GM06990 (cell line): Measurements from ENCODE around the gene RAB21.
"Not testable (repeated sequence)": the region's sequence is repeated elsewhere in the genome, so short reads cannot be mapped to it uniquely, and the experiment has no call there.

Experiments used
- DNase-seq: peaks from one replicate; pipeline ENCODE4 v3.0.0-alpha.2; 2011; ENCODE audit not compliant: insufficient read length; ENCODE audit errors: extremely low read depth
- H3K27me3 ChIP-seq: replicated peaks from 2 replicates; pipeline ENCODE4 v1.6.0; 2011; ENCODE audit warnings: low read length; ENCODE audit not compliant: control insufficient read depth, insufficient read depth
- H3K36me3 ChIP-seq: 2 replicates; pipeline ENCODE4 v1.5.1; 2011; ENCODE audit warnings: low read length; ENCODE audit not compliant: control insufficient read depth, insufficient read depth
- H3K4me3 ChIP-seq: replicated peaks from 2 replicates; pipeline ENCODE4 v1.5.1; 2011; ENCODE audit warnings: low read depth, mild to moderate bottlenecking, control low read depth, low read length
- TF ChIP-seq, protein P1 (sequence below): IDR thresholded peaks from 2 replicates; pipeline ENCODE4 v1.5.1; 2011; ENCODE audit warnings: low read length, control low read depth, mild to moderate bottlenecking, inconsistent platforms; ENCODE audit not compliant: insufficient read depth, poor library complexity, severe bottlenecking

The RAB21 gene

DNA sequence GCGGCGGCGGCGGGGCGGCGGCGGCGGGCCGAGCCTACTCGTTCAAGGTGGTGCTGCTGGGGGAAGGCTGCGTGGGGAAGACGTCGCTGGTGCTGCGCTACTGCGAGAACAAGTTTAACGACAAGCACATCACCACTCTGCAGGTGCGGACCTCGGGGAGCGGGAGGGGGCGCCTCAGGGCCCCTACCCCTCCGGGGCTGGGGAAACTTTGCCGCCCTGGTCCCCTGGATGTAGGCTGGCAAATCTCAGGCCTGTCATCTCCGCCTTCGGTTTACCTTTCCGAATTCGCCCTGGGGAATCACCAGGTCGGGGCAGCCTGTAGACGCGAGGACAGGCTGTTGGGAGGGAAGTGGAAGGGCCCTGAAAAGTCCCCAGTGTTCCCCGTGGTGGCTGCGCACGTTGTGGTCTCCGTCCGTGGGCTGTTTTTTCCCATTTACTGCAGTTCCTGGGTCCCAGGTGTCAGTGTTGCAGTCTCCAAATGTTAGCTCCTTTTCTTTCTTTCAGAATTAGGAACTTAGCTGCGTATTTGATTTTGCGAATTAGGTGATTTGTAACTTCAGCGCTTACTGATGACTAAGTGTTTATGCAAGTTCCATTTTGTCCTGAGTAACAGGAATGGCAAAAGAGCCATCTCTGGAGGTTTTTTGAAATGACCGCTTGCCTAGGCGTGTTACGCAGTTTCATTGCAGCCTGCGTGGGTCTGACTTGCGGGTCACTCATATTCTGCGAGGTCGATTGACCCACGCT lies 656 bp downstream of the RAB21 start:
- Histone ChIP-seq H3K27me3 (no peaks in the 10 kb centered on the region), H3K4me3 (peak overlapping the region; percentile 88), H3K36me3 (peaks cover 4% of the 10 kb centered on the region)
- TF ChIP-seq, protein P1, sequence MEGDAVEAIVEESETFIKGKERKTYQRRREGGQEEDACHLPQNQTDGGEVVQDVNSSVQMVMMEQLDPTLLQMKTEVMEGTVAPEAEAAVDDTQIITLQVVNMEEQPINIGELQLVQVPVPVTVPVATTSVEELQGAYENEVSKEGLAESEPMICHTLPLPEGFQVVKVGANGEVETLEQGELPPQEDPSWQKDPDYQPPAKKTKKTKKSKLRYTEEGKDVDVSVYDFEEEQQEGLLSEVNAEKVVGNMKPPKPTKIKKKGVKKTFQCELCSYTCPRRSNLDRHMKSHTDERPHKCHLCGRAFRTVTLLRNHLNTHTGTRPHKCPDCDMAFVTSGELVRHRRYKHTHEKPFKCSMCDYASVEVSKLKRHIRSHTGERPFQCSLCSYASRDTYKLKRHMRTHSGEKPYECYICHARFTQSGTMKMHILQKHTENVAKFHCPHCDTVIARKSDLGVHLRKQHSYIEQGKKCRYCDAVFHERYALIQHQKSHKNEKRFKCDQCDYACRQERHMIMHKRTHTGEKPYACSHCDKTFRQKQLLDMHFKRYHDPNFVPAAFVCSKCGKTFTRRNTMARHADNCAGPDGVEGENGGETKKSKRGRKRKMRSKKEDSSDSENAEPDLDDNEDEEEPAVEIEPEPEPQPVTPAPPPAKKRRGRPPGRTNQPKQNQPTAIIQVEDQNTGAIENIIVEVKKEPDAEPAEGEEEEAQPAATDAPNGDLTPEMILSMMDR = peak; percentile 11
- peak; percentile 77 for DNase-seq

GRCh38 chr12:71756054-71756690 lies 1.5 kb downstream of the RAB21 start:
- Histone ChIP-seq H3K36me3 (peaks cover 4% of the 10 kb centered on the region), H3K27me3 (no peaks in the 10 kb centered on the region), H3K4me3 (peak overlapping the region; percentile 88)
- TF ChIP-seq, protein P1 = no peak
- DNase-seq = no peak

GRCh38 chr12:71759941-71760340 lies 5.3 kb downstream of the RAB21 start:
- no peak for DNase-seq
- peaks cover 6% of the 10 kb centered on the region for H3K36me3 ChIP-seq
- no peaks in the 10 kb centered on the region for H3K27me3 ChIP-seq
- TF ChIP-seq, protein P1 = no peak
- no peak overlapping the region for H3K4me3 ChIP-seq

GRCh38 chr12:71760471-71760870 lies 5.8 kb downstream of the RAB21 start:
- Histone ChIP-seq H3K4me3 (no peak overlapping the region), H3K36me3 (peaks cover 6% of the 10 kb centered on the region), H3K27me3 (no peaks in the 10 kb centered on the region)
- TF ChIP-seq, protein P1 = no peak
- no peak for DNase-seq

DNA sequence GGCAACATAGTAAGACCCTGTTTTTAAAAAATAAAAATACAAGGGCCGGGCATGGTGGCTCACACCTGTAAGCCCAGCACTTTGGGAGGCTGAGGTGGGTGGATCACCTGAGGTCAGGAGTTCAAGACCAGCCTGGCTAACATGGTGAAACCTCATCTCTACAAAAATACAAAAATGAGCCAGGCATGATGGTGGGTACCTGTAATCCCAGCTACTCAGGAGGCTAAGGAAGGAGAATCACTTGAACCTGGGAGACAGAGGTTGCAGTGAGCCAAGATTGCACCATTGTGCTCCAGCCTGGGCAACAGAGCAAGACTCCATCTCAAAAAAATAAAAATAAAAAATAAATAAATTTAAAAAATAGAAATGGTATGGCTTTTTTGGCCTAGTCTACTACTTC lies 6.7 kb downstream of the RAB21 start:
- not testable (repeated sequence) for H3K36me3 ChIP-seq, DNase-seq, H3K27me3 ChIP-seq, H3K4me3 ChIP-seq

- no peak for DNase-seq
- H3K4me3 ChIP-seq = no peak overlapping the region
- H3K27me3 ChIP-seq = no peaks in the 10 kb centered on the region
- TF ChIP-seq, protein P1 = no peak
- H3K36me3 ChIP-seq = peaks cover 4% of the 10 kb centered on the region
Observed at GRCh38 chr12:71763677-71764379, 9.2 kb downstream of the RAB21 start.
